ENCODE data around the gene RPRD2.

GRCh38 chr1:150498342-150498741 is 134.4 kb downstream of the RPRD2 start:
- TF ChIP-seq CTCF (conservative IDR thresholded peaks at IDR 0.05; ENCODE audit: low read depth, low read length) = no peak
- no peak for TF ChIP-seq EZH2 (IDR thresholded peaks at IDR 0.05; ENCODE audit: borderline replicate concordance, low read depth, low read length, poor library complexity, severe bottlenecking)

All from A673 (cell line).